HEK293 (cell line): ENCODE results near the gene CARD8.

ENCODE experiments used
- EGR2 ChIP-seq: fragments of 450-650 bp; formaldehyde crosslinking; IDR thresholded peaks from 2 replicates; pipeline ENCODE4 v1.5.1; 2016; ENCODE audit warnings: low read depth, missing biosample characterization, missing genetic modification characterization
- ELK4 ChIP-seq: IDR thresholded peaks from 2 replicates; pipeline ENCODE4 v1.6.1; 2011; ENCODE audit warnings: mild to moderate bottlenecking, low read depth, low read length, borderline replicate concordance
- HOXA7 ChIP-seq: sonication (generic); formaldehyde crosslinking; IDR thresholded peaks from 2 replicates; pipeline ENCODE4 v1.8.1; 2022; ENCODE audit warnings: missing genetic modification reagents, borderline replicate concordance
- HOXC10 ChIP-seq: sonication (generic); formaldehyde crosslinking; IDR thresholded peaks from 2 replicates; pipeline ENCODE4 v1.8.1; 2023; ENCODE audit warnings: mild to moderate bottlenecking, missing genetic modification reagents
- PRDM6 ChIP-seq: fragments of 450-650 bp; formaldehyde crosslinking; IDR thresholded peaks from 2 replicates; pipeline ENCODE4 v1.5.1; 2017; ENCODE audit warnings: missing biosample characterization, missing genetic modification characterization
- RBAK ChIP-seq: fragments of 450-650 bp; formaldehyde crosslinking; IDR thresholded peaks from 2 replicates; pipeline ENCODE4 v1.5.1; 2016; ENCODE audit warnings: missing biosample characterization, missing genetic modification characterization
- SETDB1 ChIP-seq: IDR thresholded peaks from one replicate; pipeline ENCODE4 v1.6.1; 2017; ENCODE audit warnings: mild to moderate bottlenecking, low read length, moderate library complexity, mixed read lengths; ENCODE audit not compliant: insufficient read length
- WT1 ChIP-seq: fragments of 450-650 bp; formaldehyde crosslinking; IDR thresholded peaks from 2 replicates; pipeline ENCODE4 v1.5.1; 2016; ENCODE audit warnings: missing biosample characterization, missing genetic modification characterization
- ZIC2 ChIP-seq: fragments of 450-650 bp; formaldehyde crosslinking; IDR thresholded peaks from 2 replicates; pipeline ENCODE4 v1.5.1; 2016; ENCODE audit warnings: missing biosample characterization, missing genetic modification characterization
- ZNF155 ChIP-seq: fragments of 450-650 bp; formaldehyde crosslinking; IDR thresholded peaks from 2 replicates; pipeline ENCODE4 v1.5.1; 2016; ENCODE audit warnings: missing biosample characterization, missing genetic modification characterization
- ZNF239 ChIP-seq: fragments of 450-650 bp; formaldehyde crosslinking; IDR thresholded peaks from 2 replicates; pipeline ENCODE4 v1.5.1; 2016; ENCODE audit warnings: missing biosample characterization, missing genetic modification characterization
- ZNF324 ChIP-seq: fragments of 450-650 bp; formaldehyde crosslinking; IDR thresholded peaks from 2 replicates; pipeline ENCODE4 v1.5.1; 2016; ENCODE audit warnings: missing biosample characterization, missing genetic modification characterization
- ZNF37A ChIP-seq: fragments of 450-650 bp; IDR thresholded peaks from 2 replicates; pipeline ENCODE4 v1.5.1; 2018; ENCODE audit warnings: missing biosample characterization, missing genetic modification characterization
- ZNF416 ChIP-seq: fragments of 450-650 bp; formaldehyde crosslinking; IDR thresholded peaks from 2 replicates; pipeline ENCODE4 v1.5.1; 2016; ENCODE audit warnings: missing biosample characterization, missing genetic modification characterization
- ZNF449 ChIP-seq: fragments of 450-650 bp; formaldehyde crosslinking; IDR thresholded peaks from 2 replicates; pipeline ENCODE4 v1.5.1; 2017; ENCODE audit warnings: missing biosample characterization, mild to moderate bottlenecking, missing genetic modification characterization, moderate library complexity
- ZNF548 ChIP-seq: fragments of 450-650 bp; formaldehyde crosslinking; IDR thresholded peaks from 2 replicates; pipeline ENCODE4 v1.5.1; 2016; ENCODE audit warnings: missing biosample characterization, missing genetic modification characterization
- ZNF623 ChIP-seq: fragments of 450-650 bp; formaldehyde crosslinking; IDR thresholded peaks from 2 replicates; pipeline ENCODE4 v1.5.1; 2016; ENCODE audit warnings: missing biosample characterization, missing genetic modification characterization
- ZNF645 ChIP-seq: fragments of 450-650 bp; formaldehyde crosslinking; IDR thresholded peaks from 2 replicates; pipeline ENCODE4; 2016; ENCODE audit warnings: missing biosample characterization, missing genetic modification characterization
- ZNF843 ChIP-seq: fragments of 450-650 bp; formaldehyde crosslinking; IDR thresholded peaks from 2 replicates; pipeline ENCODE4 v1.5.1; 2016; ENCODE audit warnings: missing biosample characterization, missing genetic modification characterization
- TF ChIP-seq, protein P1 (sequence below): fragments of 450-650 bp; formaldehyde crosslinking; IDR thresholded peaks from 2 replicates; pipeline ENCODE4 v1.5.1; 2016; ENCODE audit warnings: missing biosample characterization, missing genetic modification characterization
- TF ChIP-seq, protein P2 (sequence below): fragments of 450-650 bp; formaldehyde crosslinking; IDR thresholded peaks from 2 replicates; pipeline ENCODE4 v1.5.1; 2016; ENCODE audit warnings: missing biosample characterization, missing genetic modification characterization

Gene CARD8

GRCh38 chr19:48196933-48197665 is 58.6 kb downstream of the CARD8 start (continued):
- TF ChIP-seq, protein P1, sequence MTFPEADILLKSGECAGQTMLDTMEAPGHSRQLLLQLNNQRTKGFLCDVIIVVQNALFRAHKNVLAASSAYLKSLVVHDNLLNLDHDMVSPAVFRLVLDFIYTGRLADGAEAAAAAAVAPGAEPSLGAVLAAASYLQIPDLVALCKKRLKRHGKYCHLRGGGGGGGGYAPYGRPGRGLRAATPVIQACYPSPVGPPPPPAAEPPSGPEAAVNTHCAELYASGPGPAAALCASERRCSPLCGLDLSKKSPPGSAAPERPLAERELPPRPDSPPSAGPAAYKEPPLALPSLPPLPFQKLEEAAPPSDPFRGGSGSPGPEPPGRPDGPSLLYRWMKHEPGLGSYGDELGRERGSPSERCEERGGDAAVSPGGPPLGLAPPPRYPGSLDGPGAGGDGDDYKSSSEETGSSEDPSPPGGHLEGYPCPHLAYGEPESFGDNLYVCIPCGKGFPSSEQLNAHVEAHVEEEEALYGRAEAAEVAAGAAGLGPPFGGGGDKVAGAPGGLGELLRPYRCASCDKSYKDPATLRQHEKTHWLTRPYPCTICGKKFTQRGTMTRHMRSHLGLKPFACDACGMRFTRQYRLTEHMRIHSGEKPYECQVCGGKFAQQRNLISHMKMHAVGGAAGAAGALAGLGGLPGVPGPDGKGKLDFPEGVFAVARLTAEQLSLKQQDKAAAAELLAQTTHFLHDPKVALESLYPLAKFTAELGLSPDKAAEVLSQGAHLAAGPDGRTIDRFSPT (tag by site-specific recombination) = no peak
- TF ChIP-seq ZNF324 (tag by site-specific recombination) = no peak
- TF ChIP-seq ZNF843 = no peak
- no peak for TF ChIP-seq HOXA7 (CRISPR knock-in tag)
- no peak for TF ChIP-seq ZNF623 (tag by site-specific recombination)
- no peak for TF ChIP-seq HOXC10 (CRISPR knock-in tag)
- TF ChIP-seq ZNF416 (tag by site-specific recombination) = no peak
- TF ChIP-seq ELK4 = no peak
- no peak for TF ChIP-seq SETDB1
- TF ChIP-seq ZNF449 (tag by site-specific recombination) = no peak
- no peak for TF ChIP-seq ZNF645 (tag by site-specific recombination)
- TF ChIP-seq PRDM6 (tag by site-specific recombination) = no peak
- TF ChIP-seq WT1 (tag by site-specific recombination) = peak; percentile 64; the same call in 1 of the 2 replicates
- no peak for TF ChIP-seq ZIC2 (tag by site-specific recombination)
- no peak for TF ChIP-seq RBAK (tag by site-specific recombination)
- TF ChIP-seq ZNF239 (tag by site-specific recombination) = no peak
- TF ChIP-seq, protein P2, sequence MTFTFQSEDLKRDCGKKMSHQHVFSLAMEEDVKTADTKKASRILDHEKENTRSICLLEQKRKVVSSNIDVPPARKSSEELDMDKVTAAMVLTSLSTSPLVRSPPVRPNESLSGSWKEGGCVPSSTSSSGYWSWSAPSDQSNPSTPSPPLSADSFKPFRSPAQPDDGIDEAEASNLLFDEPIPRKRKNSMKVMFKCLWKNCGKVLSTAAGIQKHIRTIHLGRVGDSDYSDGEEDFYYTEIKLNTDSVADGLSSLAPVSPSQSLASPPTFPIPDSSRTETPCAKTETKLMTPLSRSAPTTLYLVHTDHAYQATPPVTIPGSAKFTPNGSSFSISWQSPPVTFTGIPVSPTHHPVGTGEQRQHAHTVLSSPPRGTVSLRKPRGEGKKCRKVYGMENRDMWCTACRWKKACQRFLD = no peak
- no peak for TF ChIP-seq ZNF155 (tag by site-specific recombination)
- no peak for TF ChIP-seq ZNF37A (tag by site-specific recombination)
- no peak for TF ChIP-seq ZNF548 (tag by site-specific recombination)
- TF ChIP-seq EGR2 (tag by site-specific recombination) = peak; percentile 60; the same call in 1 of the 2 replicates
- TF ChIP-seq, all 188 proteins: peak for 6
